ENCODE results near the gene C3orf62.

DNA sequence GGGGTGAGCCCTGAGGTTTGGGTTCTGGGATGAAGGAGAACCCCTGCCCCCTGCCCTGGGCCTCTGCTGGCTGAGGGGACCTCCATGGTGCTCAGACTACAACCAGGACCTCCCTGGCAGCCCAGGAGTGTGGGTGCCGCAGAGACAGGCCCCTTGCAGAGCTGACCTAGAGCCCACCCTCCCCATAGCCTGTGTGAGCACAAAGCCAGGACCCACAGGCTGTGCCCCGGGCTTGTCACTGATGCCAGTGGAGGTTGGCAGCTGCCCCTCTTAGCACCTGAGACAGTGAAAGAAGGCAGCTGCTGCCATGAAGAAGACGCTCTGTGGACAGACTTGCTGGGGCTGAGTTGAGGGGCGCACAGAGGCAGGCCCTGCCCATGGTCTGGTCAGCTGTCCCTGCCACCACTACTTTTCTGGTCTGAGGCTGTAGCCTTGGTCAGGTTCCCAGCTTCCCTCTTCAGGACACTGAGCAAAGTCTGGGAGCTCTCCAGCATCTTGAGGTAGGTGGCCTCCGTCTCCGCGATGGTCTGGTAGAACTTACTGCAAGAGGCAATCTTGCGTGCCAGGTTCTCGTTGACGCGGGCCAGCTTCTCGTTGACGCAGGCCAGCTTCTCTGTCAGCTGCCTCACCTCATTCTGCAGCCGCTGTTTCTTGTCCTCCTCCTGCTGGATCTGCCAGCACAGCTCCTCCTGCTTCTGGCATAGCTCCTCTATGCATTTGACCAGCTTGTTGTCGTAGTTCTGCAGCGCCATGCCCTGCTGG, 39.8 kb upstream of the C3orf62 start:
- TF ChIP-seq SP1 (IDR thresholded peaks at IDR 0.05) (no peak), FOXM1 (IDR thresholded peaks at IDR 0.05; ENCODE audit: borderline replicate concordance) (no peak), ELF4 (IDR thresholded peaks at IDR 0.05) (no peak), FOXK2 (IDR thresholded peaks at IDR 0.05) (no peak), SUZ12 (IDR thresholded peaks at IDR 0.05) (no peak), ZNF384 (IDR thresholded peaks at IDR 0.05) (no peak), BHLHE40 (IDR thresholded peaks at IDR 0.05; ENCODE audit: borderline replicate concordance) (no peak), TARDBP (IDR thresholded peaks at IDR 0.05) (no peak), CTBP1 (IDR thresholded peaks at IDR 0.05; ENCODE audit: borderline replicate concordance) (no peak), FOXA1 (IDR thresholded peaks at IDR 0.05) (no peak), LEF1 (IDR thresholded peaks at IDR 0.05; ENCODE audit: borderline replicate concordance) (no peak), HDGF (IDR thresholded peaks at IDR 0.05; ENCODE audit: borderline replicate concordance) (no peak), L3MBTL2 (conservative IDR thresholded peaks at IDR 0.05) (no peak)

Data from HEK293T (cell line).